ENCODE data around the gene ANKRD65. TPM values are rescaled to one million over a fixed set of nuclear protein-coding genes. Genes with fewer than 3 reads are reported as not detected.

Gene ANKRD65
- total RNA-seq, 1 donor from 2014 or later = 0.10 TPM

- no peak for DNase-seq (ENCODE audit: low read depth)
These were observed 21.1 kb upstream of the ANKRD65 start for GRCh38 chr1:1442069-1442770.

- DNase-seq (ENCODE audit: low read depth) = no peak
These were observed 20.2 kb upstream of the ANKRD65 start for GRCh38 chr1:1441002-1441888.

- no peak for DNase-seq (ENCODE audit: low read depth)
These were observed 19.4 kb upstream of the ANKRD65 start for GRCh38 chr1:1440262-1441001.

- DNase-seq (ENCODE audit: low read depth) = no peak
These were observed 18.6 kb upstream of the ANKRD65 start for GRCh38 chr1:1439546-1440261.

- DNase-seq (ENCODE audit: low read depth) = no peak
These were observed 17.7 kb upstream of the ANKRD65 start for GRCh38 chr1:1438531-1439381.

GRCh38 chr1:1437904-1438376 is 16.9 kb upstream of the ANKRD65 start:
- peak; percentile 84 for DNase-seq (ENCODE audit: low read depth)

GRCh38 chr1:1437033-1437903 is 16.2 kb upstream of the ANKRD65 start:
- no peak for DNase-seq (ENCODE audit: low read depth)

- DNase-seq (ENCODE audit: low read depth) = no peak
These were observed 15.6 kb upstream of the ANKRD65 start for GRCh38 chr1:1436630-1437032.

- no peak for DNase-seq (ENCODE audit: low read depth)
These were observed 15.0 kb upstream of the ANKRD65 start for GRCh38 chr1:1435911-1436629.

- no peak for DNase-seq (ENCODE audit: low read depth)
These were observed 14.2 kb upstream of the ANKRD65 start, which contains the start of gene VWA1 for GRCh38 chr1:1435106-1435903. Gene VWA1, plus strand, starts transcription at chr1:1435690. Its CDS starts 59 bp downstream, at chr1:1435749.

- DNase-seq (ENCODE audit: low read depth) = no peak
These were observed 13.7 kb upstream of the ANKRD65 start for GRCh38 chr1:1434824-1435105.

GRCh38 chr1:1434131-1434823 is 13.2 kb upstream of the ANKRD65 start:
- DNase-seq (ENCODE audit: low read depth) = no peak

- DNase-seq (ENCODE audit: low read depth) = peak; percentile 17
These were observed 12.7 kb upstream of the ANKRD65 start for GRCh38 chr1:1433804-1434130.

- DNase-seq (ENCODE audit: low read depth) = peak; percentile 26
These were observed 12.1 kb upstream of the ANKRD65 start for GRCh38 chr1:1432951-1433803.

GRCh38 chr1:1432274-1432950 is 11.3 kb upstream of the ANKRD65 start:
- DNase-seq (ENCODE audit: low read depth) = no peak

GRCh38 chr1:1431845-1432273 is 10.8 kb upstream of the ANKRD65 start:
- DNase-seq (ENCODE audit: low read depth) = no peak

Data from renal cortical epithelial cell (primary cell).